ENCODE data around the gene SFXN5. TPM values are rescaled to one million over a fixed set of nuclear protein-coding genes. Genes with fewer than 3 reads are reported as not detected.

The SFXN5 gene
- total RNA-seq, 1 donor from 2014 or later: 14.9 TPM

DNA sequence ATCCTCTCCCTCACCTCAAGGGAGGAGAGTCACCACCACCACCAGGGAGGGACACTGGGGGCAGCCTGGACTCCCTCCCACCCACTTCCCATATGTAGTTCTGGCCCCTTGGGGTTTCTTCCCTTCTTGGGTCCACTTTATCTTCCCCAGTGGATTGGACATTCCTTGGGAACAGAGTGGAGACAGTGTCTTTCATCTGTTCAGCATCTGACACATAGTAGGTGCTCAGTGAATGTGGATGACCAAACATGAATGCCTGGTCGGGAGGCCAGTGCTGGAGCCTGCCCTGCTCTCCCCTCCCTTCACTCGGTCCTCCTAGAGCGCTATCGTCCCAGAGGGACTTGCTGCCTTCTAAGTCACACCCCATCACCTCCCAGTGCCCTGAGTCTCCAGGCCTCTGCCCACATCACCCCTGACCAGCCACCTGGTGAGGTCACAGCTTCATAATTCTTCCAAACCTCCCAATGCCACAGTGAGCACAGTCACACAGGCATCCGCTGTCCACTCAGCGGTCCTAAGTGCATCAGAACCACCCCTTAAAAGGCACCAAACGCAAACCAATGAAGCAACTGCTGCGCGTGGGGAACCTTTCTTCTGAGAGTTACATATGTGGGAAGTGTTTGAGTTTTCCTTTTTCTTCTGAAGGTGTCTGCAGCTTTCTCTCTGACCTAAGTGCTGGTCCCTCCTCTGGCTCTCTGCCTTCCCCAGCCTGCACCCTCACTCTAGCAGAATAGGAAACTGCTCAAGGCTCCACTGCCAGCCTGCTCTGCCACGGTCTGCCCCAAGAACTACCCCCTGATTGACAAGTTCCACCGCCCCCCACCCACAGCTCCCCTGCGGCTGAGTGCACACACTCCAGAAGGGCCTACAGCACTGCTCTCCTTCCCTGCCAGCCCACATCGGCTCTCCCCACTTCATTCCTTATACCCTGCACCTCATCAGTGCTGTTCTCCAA, 7.2 kb upstream of the SFXN5 start:
- H3K4me3 Mint-ChIP-seq (ENCODE audit: unreplicated experiment): no peak overlapping the region
- FAIRE-seq: no peak
- H2AFZ ChIP-seq (ENCODE audit: low read depth, low read length): no peak overlapping the region
- H3K9me3 Mint-ChIP-seq (ENCODE audit: unreplicated experiment): peaks cover 6% of the 10 kb centered on the region
- peaks cover 11% of the 10 kb centered on the region for H3K36me3 ChIP-seq (ENCODE audit: insufficient read depth, low read length)
- no peak overlapping the region for H3K27ac Mint-ChIP-seq (ENCODE audit: unreplicated experiment)
- H3K4me1 Mint-ChIP-seq (ENCODE audit: low read depth, unreplicated experiment): no peaks in the 10 kb centered on the region
- no peaks in the 10 kb centered on the region for H3K9me3 ChIP-seq (ENCODE audit: insufficient read depth, low read depth, low read length)
- H3K9ac ChIP-seq (ENCODE audit: low read length): no peak overlapping the region
- H3K27ac ChIP-seq (ENCODE audit: low read depth, low read length): no peak overlapping the region
- TF ChIP-seq, protein P1, sequence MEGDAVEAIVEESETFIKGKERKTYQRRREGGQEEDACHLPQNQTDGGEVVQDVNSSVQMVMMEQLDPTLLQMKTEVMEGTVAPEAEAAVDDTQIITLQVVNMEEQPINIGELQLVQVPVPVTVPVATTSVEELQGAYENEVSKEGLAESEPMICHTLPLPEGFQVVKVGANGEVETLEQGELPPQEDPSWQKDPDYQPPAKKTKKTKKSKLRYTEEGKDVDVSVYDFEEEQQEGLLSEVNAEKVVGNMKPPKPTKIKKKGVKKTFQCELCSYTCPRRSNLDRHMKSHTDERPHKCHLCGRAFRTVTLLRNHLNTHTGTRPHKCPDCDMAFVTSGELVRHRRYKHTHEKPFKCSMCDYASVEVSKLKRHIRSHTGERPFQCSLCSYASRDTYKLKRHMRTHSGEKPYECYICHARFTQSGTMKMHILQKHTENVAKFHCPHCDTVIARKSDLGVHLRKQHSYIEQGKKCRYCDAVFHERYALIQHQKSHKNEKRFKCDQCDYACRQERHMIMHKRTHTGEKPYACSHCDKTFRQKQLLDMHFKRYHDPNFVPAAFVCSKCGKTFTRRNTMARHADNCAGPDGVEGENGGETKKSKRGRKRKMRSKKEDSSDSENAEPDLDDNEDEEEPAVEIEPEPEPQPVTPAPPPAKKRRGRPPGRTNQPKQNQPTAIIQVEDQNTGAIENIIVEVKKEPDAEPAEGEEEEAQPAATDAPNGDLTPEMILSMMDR (IDR thresholded peaks at IDR 0.05; ENCODE audit: insufficient read depth, low read depth, low read length): no peak
- TF ChIP-seq EZH2 (IDR thresholded peaks at IDR 0.05; ENCODE audit: insufficient read depth, low read length): no peak
- H4K20me1 ChIP-seq (ENCODE audit: insufficient read depth, low read length): peaks cover 91% of the 10 kb centered on the region
- H3K36me3 Mint-ChIP-seq (ENCODE audit: low read depth, unreplicated experiment): peaks cover 37% of the 10 kb centered on the region
- DNase-seq (ENCODE audit: low read depth): no peak
- H3K4me1 ChIP-seq (ENCODE audit: insufficient read depth, low read length): no peaks in the 10 kb centered on the region
- no peak overlapping the region for H3K4me2 ChIP-seq (ENCODE audit: low read length)
- no peak overlapping the region for H3K4me3 ChIP-seq (ENCODE audit: insufficient read depth, low read depth, low read length)
- H3K79me2 ChIP-seq (ENCODE audit: insufficient read depth, low read length): peaks cover 53% of the 10 kb centered on the region
- no peaks in the 10 kb centered on the region for H3K27me3 ChIP-seq (ENCODE audit: insufficient read depth, low read length)
- no peaks in the 10 kb centered on the region for H3K27me3 Mint-ChIP-seq (ENCODE audit: low read depth, unreplicated experiment)

DNA sequence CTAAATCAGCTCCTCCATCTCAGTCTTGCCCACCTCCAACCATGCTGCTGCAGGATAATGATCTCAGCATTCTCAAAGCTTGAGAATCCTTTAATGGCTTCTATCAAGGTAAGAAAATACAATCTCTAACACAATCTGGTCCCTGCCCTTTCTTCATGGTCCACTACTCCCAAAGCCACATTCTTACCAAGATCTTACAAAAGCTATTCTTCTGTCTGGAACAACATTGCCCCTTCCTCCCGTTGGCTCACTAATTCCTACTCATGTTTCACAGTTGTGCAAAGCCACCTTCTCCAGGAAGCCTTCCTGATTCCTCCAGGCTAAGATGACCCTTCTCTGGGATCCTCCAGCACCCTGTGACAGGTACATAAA, 5.9 kb upstream of the SFXN5 start:
- Histone ChIP-seq H3K9me3 (ENCODE audit: insufficient read depth, low read depth, low read length) (no peaks in the 10 kb centered on the region), H3K27ac (ENCODE audit: low read depth, low read length) (no peak overlapping the region), H3K4me3 (ENCODE audit: insufficient read depth, low read depth, low read length) (no peak overlapping the region), H3K79me2 (ENCODE audit: insufficient read depth, low read length) (peaks cover 40% of the 10 kb centered on the region), H3K4me1 (ENCODE audit: insufficient read depth, low read length) (no peaks in the 10 kb centered on the region), H3K27me3 (ENCODE audit: insufficient read depth, low read length) (no peaks in the 10 kb centered on the region), H2AFZ (ENCODE audit: low read depth, low read length) (no peak overlapping the region), H3K36me3 (ENCODE audit: insufficient read depth, low read length) (peaks cover 11% of the 10 kb centered on the region), H3K4me2 (ENCODE audit: low read length) (no peak overlapping the region), H3K9ac (ENCODE audit: low read length) (no peak overlapping the region), H4K20me1 (ENCODE audit: insufficient read depth, low read length) (peaks cover 86% of the 10 kb centered on the region)
- no peak overlapping the region for H3K27ac Mint-ChIP-seq (ENCODE audit: unreplicated experiment)
- H3K36me3 Mint-ChIP-seq (ENCODE audit: low read depth, unreplicated experiment): peaks cover 35% of the 10 kb centered on the region
- no peak for FAIRE-seq
- H3K4me3 Mint-ChIP-seq (ENCODE audit: unreplicated experiment): peak overlapping the region; percentile 1
- H3K4me1 Mint-ChIP-seq (ENCODE audit: low read depth, unreplicated experiment): no peaks in the 10 kb centered on the region
- H3K27me3 Mint-ChIP-seq (ENCODE audit: low read depth, unreplicated experiment): no peaks in the 10 kb centered on the region
- DNase-seq (ENCODE audit: low read depth): no peak
- TF ChIP-seq EZH2 (IDR thresholded peaks at IDR 0.05; ENCODE audit: insufficient read depth, low read length): no peak
- TF ChIP-seq, protein P1 (IDR thresholded peaks at IDR 0.05; ENCODE audit: insufficient read depth, low read depth, low read length): no peak
- H3K9me3 Mint-ChIP-seq (ENCODE audit: unreplicated experiment): peaks cover 6% of the 10 kb centered on the region
